Prostate gland (tissue), 2 donors: ENCODE data around the gene SMAD7.

Experiments
- POLR2A ChIP-seq: fragments of 450-650 bp; IDR thresholded peaks from one replicate; pipeline ENCODE4 v1.6.1; 2016; ENCODE audit warnings: antibody characterized with exemption, mild to moderate bottlenecking
- POLR2AphosphoS5 ChIP-seq: sonication (generic); formaldehyde crosslinking; IDR thresholded peaks from one replicate; pipeline ENCODE4 v1.6.1; 2017; ENCODE audit warnings: antibody characterized with exemption
- TF ChIP-seq, protein P1 (sequence below), 4 experiments: fragments of 200-600 bp in 2 of 4; fragments of 450-650 bp in 2 of 4; sonication (generic) in 2 of 4; IDR thresholded peaks; 1 replicate in 3 of 4; 2 replicates in 1 of 4; pipeline ENCODE4 v1.5.1; 2016 to 2019; ENCODE audit warnings: antibody characterized with exemption in 4 of 4, mild to moderate bottlenecking in 2 of 4, moderate library complexity in 2 of 4

DNA sequence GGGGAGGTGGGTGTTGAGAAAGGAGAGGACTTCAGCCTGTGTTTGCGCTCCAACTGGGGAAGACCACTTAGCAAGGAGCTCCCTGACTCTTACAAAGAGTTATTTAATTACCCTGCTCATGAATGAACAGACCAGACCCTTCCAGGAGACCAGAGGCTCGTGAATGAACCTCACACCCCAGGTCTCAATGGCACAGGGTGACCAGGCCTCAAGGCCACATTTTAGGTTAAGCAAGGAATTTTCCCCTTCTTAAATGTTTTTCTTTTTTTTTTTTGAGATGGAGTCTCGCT lies 25.3 kb downstream of the SMAD7 start:
- TF ChIP-seq POLR2A = no peak
- TF ChIP-seq, protein P1, sequence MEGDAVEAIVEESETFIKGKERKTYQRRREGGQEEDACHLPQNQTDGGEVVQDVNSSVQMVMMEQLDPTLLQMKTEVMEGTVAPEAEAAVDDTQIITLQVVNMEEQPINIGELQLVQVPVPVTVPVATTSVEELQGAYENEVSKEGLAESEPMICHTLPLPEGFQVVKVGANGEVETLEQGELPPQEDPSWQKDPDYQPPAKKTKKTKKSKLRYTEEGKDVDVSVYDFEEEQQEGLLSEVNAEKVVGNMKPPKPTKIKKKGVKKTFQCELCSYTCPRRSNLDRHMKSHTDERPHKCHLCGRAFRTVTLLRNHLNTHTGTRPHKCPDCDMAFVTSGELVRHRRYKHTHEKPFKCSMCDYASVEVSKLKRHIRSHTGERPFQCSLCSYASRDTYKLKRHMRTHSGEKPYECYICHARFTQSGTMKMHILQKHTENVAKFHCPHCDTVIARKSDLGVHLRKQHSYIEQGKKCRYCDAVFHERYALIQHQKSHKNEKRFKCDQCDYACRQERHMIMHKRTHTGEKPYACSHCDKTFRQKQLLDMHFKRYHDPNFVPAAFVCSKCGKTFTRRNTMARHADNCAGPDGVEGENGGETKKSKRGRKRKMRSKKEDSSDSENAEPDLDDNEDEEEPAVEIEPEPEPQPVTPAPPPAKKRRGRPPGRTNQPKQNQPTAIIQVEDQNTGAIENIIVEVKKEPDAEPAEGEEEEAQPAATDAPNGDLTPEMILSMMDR (IDR thresholded peaks at IDR 0.05) = no peak
- no peak for TF ChIP-seq POLR2AphosphoS5
